LNCAP (cell line): ENCODE results near the gene ELL.

Source experiments
- TF ChIP-seq, protein P1 (sequence below): fragments of 450-650 bp; IDR thresholded peaks from 2 replicates; pipeline ENCODE4 v1.5.1; 2017; ENCODE audit warnings: mild to moderate bottlenecking

ELL gene

DNA sequence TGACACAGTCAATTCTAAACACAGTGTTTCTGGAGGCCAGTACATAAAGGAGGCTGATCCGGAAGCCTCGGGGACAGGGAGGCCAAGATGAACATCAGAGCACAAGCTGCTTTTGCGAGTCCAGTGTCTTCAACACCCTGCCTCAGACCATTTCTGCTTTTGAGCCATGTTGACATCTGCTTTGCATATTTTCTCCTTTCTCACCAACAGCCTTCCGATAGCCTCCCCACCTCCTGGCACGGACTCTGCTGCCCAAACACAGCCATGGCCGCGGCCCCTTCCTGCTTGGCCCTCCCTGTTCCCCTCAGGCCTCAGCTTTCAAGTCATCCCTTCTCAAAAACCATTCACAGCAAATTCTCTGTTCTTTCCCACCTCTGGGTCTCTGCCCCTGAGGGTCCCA is 128.0 kb downstream of the ELL start:
- TF ChIP-seq, protein P1, sequence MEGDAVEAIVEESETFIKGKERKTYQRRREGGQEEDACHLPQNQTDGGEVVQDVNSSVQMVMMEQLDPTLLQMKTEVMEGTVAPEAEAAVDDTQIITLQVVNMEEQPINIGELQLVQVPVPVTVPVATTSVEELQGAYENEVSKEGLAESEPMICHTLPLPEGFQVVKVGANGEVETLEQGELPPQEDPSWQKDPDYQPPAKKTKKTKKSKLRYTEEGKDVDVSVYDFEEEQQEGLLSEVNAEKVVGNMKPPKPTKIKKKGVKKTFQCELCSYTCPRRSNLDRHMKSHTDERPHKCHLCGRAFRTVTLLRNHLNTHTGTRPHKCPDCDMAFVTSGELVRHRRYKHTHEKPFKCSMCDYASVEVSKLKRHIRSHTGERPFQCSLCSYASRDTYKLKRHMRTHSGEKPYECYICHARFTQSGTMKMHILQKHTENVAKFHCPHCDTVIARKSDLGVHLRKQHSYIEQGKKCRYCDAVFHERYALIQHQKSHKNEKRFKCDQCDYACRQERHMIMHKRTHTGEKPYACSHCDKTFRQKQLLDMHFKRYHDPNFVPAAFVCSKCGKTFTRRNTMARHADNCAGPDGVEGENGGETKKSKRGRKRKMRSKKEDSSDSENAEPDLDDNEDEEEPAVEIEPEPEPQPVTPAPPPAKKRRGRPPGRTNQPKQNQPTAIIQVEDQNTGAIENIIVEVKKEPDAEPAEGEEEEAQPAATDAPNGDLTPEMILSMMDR: no peak

- TF ChIP-seq, protein P1: no peak
Measured at GRCh38 chr19:18392926-18393325, 128.9 kb downstream of the ELL start.
